Stimulated activated CD8-positive, alpha-beta memory T cell treated with anti-CD3 and anti-CD28 coated beads, Interleukin-4, amount 100 ng/mL, for 24 hours (primary cell): Measurements from ENCODE around the gene ZNF561.

Source experiments
- DNase-seq: peaks from one replicate; pipeline ENCODE4 v3.0.0-alpha.2; 2020; ENCODE audit warnings: low read depth

Gene ZNF561

GRCh38 chr19:9580728-9581127 lies 40.3 kb downstream of the ZNF561 start:
- DNase-seq, result no peak

DNA sequence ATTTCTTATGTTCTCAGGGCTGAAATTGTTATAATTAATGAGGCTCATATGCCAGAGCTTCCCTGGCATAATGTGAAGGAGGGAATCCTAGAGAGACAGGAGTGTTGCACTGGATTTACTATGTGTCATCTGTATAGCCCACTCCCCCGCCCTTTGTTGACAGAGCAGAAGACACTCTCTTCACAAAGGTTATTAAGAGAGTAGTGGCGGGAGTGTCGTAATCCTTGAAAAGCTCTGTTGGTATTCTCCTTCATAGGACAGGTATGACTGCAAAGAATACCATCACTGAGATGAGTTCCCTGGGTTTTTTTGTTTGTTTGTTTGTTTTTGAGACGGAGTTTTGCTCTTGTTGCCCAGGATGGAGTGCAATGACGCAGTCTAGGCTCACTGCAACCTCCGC lies 50.8 kb downstream of the ZNF561 start:
- no peak for DNase-seq

- no peak for DNase-seq
Measured at GRCh38 chr19:9566729-9567128, 54.3 kb downstream of the ZNF561 start.

DNA sequence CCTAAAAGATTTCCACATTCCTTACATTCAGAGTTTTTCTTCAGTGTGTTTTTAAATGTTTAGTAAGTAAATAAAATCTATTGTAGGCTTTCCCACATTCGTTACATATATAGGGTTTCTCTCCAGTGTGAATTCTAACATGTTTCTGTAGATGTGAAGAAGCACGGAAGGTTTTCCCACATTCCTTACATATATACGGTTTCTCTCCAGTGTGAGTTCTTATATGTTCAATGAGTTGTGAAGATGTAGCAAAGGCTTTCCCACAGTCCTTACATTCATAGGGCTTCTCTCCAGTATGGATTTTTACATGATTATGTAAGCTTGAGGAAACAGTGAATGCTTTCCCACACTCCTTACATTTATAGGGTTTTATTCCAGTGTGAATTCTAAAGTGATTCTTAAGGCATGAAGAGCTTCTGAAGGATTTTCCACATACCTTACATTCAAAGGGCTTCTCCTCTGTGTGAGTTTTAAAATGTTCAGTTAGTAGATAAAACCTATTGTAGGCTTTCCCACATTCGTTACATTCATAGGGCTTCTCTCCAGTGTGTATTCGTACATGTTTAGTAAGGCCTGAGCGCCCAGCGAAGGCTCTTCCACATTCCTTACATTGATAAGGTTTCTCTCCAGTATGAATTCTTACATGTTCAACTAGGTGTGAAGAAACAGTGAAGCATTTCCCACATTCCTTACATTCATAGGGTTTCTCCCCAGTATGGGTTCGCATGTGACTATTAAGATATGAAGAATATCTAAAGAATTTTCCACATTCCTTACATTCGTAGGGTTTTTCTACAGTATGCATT lies 54.9 kb downstream of the ZNF561 start:
- no peak for DNase-seq
